ENCODE results near the gene HMCN2.

Gene HMCN2

DNA sequence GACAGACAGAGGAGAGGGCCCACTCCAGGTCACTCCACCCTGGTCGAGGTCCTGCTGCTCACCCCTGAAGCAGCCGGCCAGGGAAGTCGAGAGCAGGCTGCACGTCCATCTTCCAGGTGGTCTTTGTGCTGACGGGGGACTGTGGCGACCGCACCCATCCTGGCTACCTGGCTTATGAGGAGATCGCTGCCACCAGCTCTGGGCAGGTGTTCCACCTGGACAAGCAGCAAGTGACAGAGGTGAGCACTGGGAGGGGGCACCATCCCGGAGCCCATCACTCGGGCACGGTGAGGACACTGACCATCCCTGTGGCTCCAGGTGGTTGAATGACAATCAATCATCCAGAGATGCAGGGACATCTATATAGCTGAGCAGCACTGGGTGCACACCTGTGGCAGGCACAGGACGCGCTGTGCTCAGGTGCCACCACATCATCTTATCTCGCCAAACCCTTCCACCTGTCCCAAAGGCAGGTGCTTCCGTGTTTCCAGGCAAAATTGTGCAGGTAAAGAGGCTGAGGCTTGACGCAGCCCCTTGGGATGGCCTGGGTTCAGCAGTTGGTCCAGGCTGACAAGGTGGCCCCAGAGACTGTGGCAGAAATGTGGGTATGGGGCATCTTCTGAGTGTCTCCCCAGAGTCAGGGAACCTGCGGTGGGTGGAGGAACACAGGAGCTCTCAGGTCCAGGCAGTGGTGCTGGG lies 20.7 kb downstream of the HMCN2 start:
- no peak for DNase-seq (ENCODE audit: low read depth)
- H3K4me3 ChIP-seq (ENCODE audit: low read depth, low read length): no peak overlapping the region

DNA sequence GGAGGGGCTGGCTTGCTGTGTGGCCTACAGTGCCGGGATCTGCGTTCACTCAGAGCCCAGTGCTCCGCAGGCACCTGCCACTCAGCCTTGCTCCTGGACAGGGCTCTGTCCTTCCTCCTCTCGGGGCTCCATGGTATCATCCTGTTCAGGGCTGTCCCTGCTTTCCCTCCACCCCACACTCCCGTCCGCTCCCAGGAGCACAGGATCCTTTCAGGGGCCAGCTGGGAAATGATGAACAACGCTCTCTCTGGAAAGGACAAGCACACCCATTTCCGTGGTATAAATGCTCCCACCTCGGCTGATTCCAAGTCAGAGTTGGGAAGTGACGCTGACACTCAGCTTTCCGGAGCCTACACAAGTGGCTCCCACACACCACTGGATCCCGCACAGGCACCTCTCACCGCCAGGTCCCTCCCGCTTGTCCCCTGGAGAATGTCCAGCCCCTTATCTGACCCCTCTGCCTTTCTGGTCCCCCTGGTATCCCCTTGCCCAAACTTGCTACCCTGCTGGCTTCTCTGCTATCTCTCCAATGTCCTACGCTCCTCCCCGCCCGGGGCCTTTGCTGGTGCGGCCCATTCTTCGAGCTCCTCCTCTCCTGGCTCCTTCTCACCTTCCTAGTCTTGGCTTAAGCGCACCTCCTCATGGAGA lies 21.3 kb downstream of the HMCN2 start:
- no peak for DNase-seq (ENCODE audit: low read depth)
- H3K4me3 ChIP-seq (ENCODE audit: low read depth, low read length): no peak overlapping the region

DNA sequence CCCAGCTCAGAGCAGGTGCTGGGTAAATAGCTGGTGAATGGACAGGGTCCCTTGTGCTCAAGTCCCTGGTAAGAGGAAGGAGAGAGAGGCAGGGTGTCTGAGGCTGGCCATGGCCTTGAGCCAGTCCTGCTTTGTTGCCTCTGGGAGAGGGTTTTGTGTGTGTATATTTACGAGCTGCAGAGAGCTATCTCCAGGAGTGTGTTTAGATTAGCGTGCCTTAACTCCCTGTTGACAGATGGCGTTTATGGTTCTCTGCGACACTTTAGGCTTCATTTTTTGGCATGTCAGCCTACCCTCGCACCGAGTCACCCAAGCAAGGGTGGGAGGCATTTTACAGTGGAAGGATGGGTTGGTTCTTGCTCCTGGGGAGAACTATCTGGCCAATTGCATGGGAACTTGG lies 22.2 kb downstream of the HMCN2 start:
- DNase-seq (ENCODE audit: low read depth): no peak
- H3K4me3 ChIP-seq (ENCODE audit: low read depth, low read length): no peak overlapping the region

DNA sequence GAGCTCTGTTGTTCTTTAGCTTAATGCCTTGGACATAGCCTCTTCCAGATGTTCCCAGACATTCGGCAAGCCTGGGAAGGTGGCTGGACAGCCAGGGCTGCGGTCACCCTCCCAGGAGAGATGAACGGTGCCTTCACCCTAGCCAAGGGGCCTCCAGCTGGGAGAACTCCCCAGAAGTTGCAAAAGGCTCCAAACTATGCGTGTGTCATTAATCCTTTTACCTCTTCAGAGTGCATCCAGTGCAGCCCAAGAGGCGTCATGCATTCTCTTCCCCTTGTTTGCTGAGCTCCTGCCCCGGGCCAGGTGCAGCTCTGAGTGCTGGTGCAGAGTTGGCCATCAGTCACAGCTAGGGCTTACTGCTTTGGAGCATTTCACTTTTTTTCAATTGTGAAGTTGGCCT lies 22.8 kb downstream of the HMCN2 start:
- no peak for DNase-seq (ENCODE audit: low read depth)

DNA sequence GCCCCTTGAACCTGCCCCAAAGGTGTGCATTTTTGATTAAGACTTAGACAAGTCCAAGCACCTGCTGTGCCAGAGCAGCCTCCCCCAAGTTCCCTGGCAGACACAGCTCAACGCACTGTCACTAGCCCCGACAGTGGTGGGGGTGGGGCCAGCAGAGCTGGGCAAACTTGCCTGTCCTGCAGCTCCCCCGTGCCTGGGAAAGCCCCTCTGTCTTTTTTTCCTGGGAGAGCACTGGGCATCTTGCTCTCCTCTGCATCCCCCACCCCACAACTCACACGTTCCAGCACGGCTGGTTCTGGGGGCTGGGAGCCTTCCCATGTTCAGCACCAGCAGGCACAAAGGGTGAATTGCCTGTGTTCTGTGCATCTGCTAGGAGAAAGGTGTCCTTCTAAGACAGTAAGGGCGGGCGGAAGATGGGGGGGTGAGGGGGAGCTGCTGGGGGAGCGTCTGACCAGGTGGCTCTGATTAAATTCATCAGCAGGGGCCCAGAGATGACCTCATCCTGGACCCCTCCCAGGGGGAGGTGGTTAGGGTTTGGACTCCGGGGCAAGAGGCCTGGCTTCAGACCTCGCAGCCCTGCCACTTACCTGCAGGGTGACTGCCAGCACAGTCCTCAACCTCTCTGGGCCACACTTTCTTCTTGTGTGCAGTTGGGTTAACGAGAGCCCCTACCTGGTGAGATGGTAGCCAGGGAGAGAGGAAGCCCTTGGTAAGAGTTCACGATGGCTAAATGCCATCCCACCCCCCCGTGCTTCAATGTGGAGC lies 23.5 kb downstream of the HMCN2 start:
- no peak for DNase-seq (ENCODE audit: low read depth)
- no peak overlapping the region for H3K4me3 ChIP-seq (ENCODE audit: low read depth, low read length)

More for the DNA sequence above, 22.8 kb downstream of the HMCN2 start:
- H3K4me3 ChIP-seq (ENCODE audit: low read depth, low read length): no peak overlapping the region

DNA sequence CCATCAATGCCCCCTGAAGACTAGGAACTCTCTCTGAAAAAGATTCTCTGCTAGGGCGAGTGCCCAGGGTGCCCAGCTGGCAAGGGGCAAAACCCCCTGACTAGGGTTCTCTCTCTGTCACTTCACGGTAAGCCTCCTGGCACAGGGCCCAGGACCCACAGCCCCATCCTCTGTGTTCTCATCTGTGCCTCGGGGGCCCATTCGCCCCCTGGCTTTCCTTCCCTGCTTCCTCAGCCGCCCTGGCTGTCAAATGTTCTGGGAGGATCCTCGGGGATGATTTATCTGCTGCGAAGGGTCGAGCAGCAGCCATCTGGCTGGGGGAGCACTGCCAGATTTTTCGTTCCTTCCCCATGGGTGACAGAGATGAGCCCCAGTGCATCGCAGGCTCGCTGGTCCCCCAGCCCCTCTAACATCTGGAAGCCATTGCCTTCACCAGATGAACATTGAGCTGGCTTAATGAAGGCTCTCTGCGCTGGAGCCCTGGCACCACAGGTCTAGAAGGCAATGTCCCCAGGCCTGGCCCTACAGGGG lies 24.2 kb downstream of the HMCN2 start:
- DNase-seq (ENCODE audit: low read depth): no peak
- no peak overlapping the region for H3K4me3 ChIP-seq (ENCODE audit: low read depth, low read length)

DNA sequence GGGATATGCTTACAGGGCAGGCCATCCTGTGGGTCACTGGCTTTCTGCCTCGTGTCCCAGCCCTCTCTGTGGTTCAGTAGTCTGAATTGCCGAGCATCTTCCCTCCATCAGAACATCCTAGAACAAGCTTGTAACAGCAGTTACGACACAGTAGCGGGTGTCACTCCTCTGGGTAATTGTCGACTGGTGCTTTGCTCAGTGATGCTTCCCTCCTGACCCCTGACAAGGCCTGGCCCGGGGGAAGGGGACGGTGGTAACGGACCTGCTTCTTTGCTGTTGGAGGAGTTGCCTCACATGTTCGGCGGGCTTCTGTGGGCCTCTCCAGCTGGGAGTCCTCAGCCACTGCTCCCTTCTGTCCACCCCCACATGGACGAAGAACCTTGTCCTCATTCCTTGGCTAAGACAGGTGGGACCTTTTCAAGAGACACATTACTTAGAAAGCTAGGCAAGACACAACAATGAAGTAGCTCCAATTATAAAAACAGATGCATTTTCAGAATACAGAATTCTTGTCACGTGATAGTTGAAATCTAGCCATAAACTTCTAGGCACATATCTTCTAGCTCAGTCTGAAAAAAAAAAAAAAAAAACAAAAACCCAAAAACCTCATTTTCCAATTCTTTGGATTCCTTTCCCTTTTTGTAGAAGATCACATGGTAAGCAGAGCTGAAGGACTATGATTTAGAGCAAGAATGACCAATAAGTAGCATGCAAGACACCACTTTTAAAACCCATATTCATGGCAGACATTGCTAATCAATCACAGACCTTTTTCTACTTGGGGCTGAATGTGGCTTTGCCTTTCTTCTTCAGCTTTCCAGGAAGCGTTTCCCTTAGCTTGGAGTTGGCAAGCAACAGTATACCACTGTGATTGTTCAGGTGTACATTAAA lies 25.0 kb downstream of the HMCN2 start:
- DNase-seq (ENCODE audit: low read depth): no peak
- no peak overlapping the region for H3K4me3 ChIP-seq (ENCODE audit: low read depth, low read length)

DNA sequence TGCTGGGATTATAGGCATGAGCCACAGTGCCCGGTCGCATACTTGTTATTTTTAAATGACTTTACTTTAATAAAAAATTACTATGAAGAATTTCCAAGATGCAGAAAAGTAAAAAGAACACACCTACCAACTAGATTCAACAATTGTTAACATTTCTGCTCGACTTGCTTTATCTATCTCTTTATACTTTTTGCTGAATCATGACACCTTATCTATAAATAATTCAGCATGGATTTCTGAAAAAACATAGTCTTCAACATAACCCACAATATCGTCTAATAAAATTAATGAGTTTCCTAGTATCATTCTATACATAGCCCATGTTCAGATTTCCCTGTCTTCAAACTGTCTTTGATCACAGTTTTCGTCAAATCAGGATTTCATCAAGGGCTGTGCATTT lies 25.9 kb downstream of the HMCN2 start:
- H3K4me3 ChIP-seq (ENCODE audit: low read depth, low read length): no peak overlapping the region
- no peak for DNase-seq (ENCODE audit: low read depth)

DNA sequence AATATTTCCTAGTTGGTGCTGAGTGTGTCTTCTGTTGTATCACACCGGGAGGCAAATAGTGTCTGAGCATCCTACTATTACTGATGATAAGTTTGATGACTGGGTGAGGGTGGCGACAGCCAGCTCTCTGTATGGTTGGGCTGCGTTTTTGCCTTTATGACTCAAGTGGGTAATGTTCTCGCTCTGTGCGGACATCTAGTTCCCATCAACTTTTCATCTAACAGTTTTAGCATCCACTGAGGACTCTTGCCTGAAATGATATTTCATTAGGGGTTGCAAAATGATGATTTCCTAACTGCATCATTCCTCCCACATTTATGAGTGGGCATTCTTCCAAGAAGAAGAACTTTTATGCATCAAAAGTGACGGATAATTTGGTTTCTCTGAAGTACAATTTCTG lies 26.5 kb downstream of the HMCN2 start:
- H3K4me3 ChIP-seq (ENCODE audit: low read depth, low read length): no peak overlapping the region
- peak; percentile 48 for DNase-seq (ENCODE audit: low read depth)

DNA sequence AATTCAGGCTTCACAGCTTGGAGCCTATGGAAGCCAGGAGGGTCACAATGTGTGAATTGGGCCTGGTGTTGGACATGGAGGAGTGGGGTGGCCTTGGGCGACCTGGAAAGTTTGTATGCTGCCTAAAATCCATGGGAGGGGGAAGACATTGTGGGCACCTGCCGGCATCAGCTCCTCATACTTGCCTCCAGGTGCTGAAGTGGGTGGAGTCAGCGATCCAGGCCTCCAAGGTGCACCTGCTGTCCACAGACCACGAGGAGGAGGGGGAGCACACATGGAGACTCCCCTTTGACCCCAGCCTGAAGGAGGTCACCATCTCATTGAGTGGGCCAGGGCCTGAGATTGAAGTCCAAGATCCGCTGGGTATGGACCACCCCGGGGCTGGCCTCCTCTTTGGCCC lies 29.1 kb downstream of the HMCN2 start:
- H3K4me3 ChIP-seq (ENCODE audit: low read depth, low read length): no peak overlapping the region
- DNase-seq (ENCODE audit: low read depth): no peak

DNA sequence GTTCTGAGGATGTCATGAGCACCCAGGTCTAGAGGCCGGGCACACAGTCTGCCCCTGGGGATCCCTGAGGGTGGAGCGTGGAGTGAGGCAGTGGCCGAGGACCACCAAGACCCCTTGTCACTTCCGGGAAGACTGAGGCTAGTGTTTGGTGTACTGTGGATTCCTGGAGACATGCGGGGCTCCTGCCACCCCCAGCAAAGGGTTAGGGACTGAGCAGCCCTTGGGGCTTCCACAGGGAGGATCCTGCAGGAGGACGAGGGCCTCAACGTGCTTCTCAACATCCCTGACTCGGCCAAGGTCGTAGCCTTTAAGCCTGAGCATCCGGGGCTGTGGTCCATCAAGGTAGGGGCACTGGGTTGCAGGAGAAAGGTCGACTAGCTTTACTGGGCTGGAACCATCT lies 29.9 kb downstream of the HMCN2 start:
- DNase-seq (ENCODE audit: low read depth): no peak

DNA sequence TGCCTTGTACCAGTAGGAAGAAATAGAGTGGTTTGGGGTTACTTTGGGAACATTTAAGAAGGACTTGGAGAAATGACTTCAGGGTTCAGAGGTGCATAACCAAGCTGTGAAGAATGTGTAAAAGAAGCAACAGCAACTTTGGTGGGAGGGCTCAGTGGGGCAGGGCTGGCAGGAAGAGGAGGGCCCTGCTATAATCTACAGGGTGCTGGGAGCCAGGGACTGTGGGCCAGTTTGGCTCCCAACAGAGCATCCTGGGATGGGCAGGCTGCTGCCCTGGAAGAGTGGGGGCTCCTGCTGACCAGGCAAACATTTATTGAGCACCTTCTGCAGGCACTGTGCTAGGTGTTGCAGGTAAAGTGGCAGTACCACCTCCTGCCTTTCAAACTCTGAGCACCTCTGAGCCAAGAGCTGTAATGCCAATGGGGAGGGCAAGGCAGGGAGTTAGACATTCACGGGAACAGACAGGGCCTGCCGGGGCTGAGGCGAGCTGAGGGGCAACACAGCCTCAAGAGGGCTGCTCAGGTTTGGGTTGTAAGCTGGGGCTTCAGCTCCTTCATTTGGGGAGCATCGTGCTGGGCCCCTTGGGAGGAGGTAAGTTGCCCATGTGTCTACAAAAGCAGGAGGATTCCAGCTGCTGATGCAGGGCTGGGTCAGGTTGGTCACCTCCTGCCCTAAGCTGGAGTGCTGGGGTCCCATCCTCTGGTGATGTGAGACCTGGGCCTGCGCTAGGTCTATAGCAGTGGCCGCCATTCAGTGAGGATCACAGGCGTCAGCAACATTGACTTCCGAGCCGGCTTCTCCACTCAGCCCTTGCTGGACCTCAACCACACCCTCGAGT lies 30.6 kb downstream of the HMCN2 start:
- no peak overlapping the region for H3K4me3 ChIP-seq (ENCODE audit: low read depth, low read length)
- DNase-seq (ENCODE audit: low read depth): no peak

More for the DNA sequence above, 29.9 kb downstream of the HMCN2 start:
- no peak overlapping the region for H3K4me3 ChIP-seq (ENCODE audit: low read depth, low read length)

DNA sequence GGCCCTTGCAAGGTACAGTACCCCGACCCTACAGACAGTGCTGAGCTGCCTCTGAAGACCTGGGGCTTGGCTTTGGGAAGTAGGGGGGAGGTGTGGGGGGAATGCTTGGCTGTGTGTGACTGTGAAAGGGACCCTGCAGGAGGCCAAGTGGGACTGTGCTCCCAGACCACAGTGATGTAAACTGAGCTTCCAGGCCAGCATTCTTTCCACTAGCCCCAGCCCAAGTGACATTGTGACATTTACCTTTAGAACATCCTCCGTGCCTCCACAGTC lies 31.2 kb downstream of the HMCN2 start:
- no peak overlapping the region for H3K4me3 ChIP-seq (ENCODE audit: low read depth, low read length)
- no peak for DNase-seq (ENCODE audit: low read depth)

DNA sequence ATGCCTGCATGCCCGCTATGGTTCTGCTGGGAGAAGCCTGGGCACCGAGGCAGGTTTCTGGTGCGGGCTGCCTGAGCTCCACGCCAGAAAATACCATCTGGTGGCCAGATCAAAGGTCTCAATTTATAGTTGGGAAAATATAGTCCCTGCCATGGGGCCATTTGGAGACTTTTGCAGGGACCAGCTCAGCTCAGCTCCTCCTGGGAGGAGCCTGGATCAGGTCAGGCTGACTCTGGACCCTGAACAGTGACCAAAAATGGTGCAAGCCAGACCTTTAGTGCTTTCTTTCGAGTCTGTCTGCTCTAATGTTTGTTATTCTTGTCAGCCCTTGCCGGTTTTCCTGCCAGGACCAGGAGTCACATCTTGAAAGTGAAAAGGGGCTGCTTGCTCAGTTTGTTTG lies 31.8 kb downstream of the HMCN2 start:
- H3K4me3 ChIP-seq (ENCODE audit: low read depth, low read length): no peak overlapping the region

DNA sequence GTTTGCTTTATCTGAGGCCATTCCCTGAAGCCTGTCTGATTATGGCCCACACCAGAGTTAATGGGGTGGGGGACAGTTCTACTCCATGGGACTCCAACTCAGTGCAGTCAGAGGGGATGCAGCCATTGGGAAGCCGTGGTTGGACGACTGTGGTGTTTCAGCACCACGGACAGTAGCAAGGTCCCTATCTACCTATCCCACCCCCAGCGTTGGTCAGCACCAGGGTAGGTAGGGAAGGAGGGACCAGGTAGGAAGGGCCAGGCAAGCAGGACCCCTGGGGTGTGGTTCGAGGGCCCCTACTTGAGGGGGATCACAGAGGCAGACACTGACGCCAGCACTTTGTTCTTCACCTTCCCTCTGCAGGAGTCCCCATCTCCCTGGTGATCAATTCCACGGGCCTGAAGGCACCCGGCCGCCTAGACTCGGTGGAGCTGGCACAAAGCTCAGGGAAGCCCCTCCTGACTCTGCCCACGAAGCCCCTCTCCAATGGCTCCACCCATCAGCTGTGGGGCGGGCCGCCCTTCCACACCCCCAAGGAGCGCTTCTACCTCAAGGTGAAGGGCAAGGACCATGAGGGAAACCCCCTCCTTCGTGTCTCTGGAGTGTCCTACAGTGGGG lies 33.2 kb downstream of the HMCN2 start:
- no peak overlapping the region for H3K4me3 ChIP-seq (ENCODE audit: low read depth, low read length)
- no peak for DNase-seq (ENCODE audit: low read depth)

More for the DNA sequence above, 31.8 kb downstream of the HMCN2 start:
- DNase-seq (ENCODE audit: low read depth): no peak

DNA sequence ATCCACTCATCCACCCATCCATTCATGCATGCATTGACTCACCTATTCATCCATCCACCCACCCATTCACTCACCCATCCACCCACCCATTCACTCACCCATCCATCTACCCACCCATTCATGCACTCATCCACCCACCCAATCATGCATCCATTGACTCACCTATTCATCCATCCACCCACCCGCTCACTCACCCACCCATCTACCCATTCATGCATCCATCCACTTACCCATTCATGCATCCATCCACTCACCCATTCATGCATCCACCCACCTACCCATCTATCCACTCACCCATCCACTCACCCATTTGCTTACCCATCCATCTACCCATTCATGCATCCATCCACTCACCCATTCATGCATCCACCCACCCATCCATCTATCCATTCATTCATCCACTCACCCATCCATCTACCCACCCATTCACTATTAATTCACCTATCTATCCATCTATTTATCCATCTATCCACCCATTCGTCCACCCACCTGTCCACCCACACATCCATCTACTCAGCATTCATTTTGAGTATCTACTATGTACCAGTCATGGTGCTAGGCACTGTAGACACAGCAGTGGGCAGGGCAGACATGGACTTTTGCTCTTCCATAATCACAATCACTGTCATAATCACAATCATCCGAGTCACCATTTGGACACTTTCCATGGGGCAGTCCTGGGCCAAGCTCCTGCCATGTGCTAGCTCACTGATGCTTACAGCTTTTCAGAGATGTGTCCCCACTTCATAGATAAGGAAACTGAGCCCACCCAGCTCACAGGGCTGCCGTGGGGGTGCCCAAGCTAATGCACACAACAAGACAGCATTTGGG lies 34.4 kb downstream of the HMCN2 start:
- no peak for DNase-seq (ENCODE audit: low read depth)
- H3K4me3 ChIP-seq (ENCODE audit: low read depth, low read length): no peak overlapping the region

DNA sequence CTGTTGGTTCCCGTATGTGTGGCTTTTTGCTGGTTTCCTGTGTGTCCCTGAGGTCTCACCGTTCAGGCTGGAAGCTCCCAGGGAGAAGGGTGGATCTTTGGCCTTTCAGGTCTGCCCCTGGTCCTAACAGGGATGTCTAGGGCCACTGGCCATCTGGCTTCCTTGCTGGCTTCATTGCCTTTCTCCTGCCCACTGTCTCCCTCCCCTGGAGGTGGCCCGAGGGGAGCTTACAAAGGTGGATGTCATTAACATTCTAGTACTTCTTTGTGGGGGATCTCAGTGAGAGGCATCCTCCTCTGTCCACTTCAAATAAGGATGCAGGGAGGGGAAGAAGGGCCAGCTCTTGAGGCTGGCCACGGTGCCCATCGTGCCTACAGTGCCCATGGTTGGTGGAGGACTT lies 35.2 kb downstream of the HMCN2 start:
- DNase-seq (ENCODE audit: low read depth): no peak
- H3K4me3 ChIP-seq (ENCODE audit: low read depth, low read length): no peak overlapping the region
